ENCODE results near the gene BACH2.
"Not testable (repeated sequence)": the region's sequence is repeated elsewhere in the genome, so short reads cannot be mapped to it uniquely, and the experiment has no call there.

The BACH2 gene

DNA sequence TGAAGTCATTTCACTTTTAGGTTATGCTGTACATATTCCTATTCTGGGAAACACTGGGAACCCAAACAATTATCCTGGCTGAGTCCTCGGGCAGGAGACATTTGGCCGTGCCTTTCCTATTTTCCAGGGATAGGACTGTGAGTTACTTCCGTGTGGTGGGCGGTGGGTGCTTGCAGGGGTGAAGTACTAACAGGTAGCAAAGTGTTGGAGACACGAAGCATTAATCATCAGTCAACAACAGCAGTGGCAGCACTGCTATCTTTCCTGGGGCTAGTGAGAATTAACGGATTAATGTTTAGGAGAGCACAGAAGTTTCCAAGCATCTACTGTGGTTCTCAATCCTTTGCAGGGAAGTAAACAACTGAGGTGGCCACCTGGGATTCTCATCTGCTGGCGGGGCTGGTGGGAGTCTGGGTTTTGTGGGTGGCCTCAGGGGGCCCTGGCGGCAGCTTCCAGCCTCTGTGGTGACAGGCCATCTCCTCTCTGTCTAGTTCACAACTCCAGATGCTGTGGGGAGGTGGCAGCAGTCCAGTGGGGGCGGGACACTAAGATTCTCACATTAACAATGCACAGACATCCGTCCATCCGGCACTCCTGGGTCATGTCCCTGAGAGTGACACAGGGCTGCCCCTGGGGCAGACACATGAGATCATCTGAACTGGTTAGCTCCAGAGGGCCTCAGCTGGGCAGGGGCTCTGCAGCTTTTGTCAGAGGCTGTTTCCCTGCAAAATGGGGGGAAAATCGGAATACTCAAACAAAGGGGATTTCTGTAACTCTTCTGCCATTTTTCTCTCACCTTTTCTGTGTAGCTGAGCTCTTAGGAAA lies 311.5 kb downstream of the BACH2 start:
- DNase-seq = no peak

DNA sequence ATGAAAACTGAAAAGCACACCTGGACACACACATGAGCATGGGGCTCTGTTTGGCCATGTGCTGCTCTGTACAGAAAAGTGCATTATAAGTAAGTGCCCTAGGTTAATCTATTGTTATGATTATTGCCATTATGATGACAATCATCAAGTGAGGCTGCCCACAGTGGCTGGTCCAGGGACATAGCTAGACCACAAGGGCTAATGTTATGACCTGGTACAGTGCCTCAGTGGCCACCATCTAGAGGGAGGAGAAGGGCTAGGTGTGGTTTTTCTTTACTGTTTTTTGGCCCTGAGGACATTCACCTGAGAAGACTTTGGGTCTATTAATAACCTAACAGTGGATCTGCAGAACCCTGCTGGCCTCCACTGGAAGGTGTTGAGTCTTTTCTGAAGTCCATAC lies 316.3 kb downstream of the BACH2 start:
- DNase-seq = no peak

DNA sequence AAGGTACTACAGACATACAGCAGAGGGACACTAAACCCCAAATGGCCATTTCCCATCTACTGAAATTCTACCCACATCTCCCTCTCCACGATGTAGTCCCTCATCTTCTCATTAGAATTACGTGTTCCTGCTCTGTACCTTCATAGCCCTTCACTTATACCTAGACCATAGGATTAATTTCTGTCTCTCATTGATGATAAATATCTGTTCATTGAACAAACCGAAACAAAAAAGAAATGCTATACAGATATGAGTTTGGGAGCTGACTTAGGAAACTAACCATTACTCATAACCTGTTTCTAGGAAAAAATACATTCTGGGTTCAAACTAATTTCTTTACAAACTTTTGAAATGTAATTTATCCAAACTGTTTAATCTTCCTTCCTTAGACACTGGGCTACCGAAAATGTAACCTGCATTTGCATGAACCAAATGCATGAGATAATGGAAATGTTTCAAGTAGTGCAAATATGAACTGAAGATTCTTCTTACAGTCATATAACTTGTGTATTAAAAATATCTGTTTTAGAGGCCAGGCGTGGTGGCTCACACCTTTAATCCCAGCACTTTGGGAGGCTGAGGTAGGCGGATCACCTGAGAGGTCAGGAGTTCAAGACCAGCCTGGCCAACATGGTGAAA lies 317.0 kb downstream of the BACH2 start:
- no peak for DNase-seq

DNA sequence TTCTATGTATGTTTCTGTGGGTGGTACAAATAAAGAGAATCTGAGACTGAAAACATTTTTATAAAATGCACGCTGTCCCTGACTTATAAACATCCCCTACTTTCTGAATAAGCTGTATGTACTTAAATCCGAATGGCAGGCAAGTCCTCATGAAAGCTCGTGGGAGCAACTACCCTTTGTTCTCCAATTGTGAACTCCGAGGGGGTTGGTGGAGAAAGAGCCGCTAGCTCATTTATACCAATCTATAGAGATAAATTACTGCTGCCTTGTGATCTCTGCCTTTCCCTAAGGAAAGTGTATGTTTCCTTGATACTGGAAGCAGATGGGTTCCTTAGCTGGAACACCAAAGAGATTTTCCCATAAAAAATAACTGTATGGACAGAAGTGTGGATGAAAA lies 317.9 kb downstream of the BACH2 start:
- no peak for DNase-seq

DNA sequence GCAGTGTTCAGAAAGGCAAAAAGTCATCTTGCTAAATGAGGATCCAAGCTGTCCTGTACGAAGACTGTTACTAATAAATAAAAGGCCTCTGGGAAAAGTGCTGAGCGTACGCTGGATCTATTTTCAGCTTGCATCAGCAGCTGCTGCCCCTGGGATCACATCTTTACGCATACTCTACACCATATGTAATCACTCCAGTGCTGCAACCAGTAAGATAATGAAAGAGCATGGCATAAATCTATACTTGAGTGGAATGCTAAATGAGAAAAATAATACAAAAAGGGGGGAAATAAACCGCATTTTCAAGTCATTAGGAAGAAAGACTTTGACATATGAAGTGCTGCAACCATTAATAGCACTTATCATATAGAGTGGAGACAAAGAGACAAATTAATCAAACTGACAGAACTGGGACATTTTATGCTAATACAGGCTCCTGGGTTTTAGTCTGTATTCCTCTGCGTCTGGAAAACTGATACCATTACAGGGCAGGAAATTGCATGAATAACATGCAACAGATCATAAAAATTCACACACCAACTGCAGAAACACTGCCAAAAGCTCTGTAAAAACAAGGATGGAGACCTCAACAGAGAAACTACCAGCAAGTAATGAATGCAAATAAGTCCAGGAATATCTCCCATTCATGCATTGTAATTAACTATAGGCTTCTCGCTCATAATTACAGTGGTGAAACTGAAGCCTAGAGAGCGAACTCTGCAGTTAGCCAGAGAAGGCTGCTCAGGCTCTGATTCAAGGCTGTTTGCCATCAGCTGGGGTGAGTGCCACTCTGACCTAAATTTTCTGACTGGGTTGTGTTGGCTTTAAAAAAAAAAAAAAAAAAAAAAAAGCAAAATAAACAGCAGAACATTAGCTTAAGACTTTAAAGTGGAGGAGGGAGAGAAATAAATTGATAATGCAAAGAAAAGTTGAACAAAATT lies 318.6 kb downstream of the BACH2 start:
- DNase-seq = peak; percentile 92

DNA sequence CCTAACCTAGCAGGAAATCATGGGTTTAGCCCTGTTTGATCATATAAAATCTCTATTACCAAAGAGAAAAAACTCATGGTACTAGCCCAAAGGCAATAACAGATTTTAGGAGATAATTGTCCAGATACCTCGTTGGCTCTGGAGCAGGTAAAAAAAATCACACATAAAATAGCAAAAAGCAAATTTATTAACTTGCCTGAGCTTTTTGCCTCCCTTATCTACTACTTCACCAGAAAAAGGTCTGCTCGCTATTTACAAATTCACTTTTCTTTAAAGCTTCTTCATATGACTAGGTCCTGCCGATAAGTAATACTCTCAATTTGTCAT lies 320.0 kb downstream of the BACH2 start:
- peak; percentile 46 for DNase-seq

DNA sequence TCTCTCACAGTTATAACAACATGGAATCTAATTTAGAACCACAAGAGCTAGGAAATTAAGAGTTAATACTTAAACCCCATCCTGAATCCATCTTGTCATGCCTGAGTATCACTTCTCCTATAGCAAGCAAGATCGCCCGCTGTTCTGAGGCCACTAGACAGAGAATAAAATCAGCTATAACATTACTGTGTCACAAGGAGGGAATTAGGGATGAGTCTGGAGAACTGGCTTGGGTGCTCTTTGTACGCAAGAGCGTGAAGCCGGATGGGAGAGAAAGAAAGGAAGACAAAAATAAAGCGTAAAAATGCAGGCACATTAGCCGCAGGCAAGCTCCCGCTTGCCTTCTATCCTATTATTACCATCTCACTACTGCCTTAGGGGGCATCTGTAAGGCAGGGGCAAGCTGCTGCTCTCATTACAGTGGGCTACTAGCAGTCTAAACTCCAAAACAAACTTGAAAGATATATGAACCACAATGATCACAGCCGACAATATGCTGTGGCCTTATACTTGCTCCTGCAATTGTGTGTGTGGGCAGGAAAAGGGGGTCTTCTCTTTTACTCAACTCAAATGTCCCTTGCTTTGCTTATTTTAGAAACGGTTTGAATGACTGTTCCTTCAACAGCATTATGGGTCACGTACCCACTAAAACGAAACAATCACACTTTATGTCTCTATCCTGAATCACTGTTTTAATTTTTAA lies 320.5 kb downstream of the BACH2 start:
- peak; percentile 67 for DNase-seq

DNA sequence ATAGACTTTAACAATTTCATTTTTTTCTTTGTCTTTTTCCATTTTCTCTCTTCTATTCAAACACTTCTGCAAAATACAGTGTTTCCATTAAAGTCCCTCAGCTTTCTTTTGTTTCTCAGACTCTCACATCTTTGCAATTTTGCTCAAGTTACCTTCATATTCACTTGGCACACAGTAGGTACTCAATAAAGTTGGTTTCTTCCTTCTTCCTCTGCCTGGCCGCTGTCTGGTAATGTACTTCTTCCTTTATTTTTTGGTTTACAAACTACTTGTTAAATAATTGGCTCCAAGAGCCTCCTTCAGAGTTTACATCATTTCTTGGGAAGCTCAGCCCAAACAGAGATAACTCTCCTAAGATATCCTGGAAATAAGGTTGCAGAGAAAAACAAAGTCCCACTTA lies 321.3 kb downstream of the BACH2 start:
- DNase-seq = no peak

DNA sequence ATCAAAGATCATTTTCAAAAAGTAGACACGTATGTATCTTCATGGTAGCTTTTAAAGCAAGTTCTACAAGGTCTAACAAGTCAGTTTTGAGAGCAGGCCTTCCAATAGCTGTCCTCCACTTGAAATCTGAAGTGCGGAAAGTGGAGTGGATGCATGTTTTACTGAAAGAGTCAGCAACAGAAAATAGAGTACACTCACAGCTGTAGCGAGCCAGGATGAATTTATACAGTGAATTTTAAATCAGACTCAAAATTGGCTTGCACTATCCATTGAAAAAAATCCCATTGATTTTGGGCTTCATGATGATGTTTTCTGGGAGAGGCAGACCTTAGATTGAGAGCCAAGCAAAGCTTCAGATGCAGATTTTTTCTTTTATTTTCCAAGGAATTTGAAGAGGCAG lies 321.8 kb downstream of the BACH2 start:
- peak; percentile 93 for DNase-seq

DNA sequence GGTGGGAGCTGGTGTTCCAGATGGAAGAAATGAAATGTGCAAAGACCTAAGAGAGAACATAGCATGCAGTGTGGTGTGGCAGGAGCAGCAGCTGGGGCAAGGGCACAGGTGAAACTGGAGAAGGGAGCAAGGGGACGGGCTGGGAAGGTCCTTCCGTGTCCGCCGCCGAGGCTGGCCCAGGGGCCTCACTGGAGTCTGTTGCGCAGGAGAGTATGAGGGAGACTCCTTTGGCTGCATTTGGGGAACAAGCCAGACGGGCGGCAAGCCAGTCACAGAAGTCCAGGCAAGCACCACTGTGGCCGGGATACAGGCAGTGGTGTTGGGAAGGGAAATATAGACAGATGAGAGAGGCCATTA lies 324.6 kb downstream of the BACH2 start:
- DNase-seq = no peak

DNA sequence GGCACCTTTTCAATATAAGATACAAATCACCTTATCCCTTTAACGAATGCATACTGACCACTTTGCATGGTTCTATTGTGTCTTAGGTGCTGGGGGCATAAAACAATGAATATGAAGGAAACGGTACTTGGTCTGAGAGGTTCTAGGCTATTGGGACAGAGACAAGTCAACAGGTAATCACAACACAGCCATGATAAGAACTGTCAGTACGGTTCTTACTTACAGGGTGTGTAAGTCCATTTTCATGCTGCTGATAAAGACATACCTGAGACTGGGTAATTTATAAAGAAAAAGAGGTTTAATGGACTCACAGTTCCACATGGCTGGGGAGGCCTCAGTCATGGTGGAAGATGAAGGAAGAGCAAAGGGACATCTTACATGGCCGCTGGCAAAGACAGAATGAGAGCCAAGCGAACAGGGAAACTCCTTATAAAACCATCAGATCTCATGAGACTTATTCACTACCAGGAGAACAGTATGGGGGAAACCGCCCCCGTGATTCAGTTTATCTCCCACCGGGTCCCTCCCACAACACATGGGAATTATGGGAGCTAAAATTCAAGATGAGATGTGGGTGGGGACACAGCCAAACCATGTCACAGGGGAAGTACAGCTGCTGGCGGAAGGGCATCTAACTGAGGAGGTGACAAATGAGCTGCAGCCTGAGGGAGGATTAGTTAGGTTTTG lies 325.2 kb downstream of the BACH2 start:
- not testable (repeated sequence) for DNase-seq

DNA sequence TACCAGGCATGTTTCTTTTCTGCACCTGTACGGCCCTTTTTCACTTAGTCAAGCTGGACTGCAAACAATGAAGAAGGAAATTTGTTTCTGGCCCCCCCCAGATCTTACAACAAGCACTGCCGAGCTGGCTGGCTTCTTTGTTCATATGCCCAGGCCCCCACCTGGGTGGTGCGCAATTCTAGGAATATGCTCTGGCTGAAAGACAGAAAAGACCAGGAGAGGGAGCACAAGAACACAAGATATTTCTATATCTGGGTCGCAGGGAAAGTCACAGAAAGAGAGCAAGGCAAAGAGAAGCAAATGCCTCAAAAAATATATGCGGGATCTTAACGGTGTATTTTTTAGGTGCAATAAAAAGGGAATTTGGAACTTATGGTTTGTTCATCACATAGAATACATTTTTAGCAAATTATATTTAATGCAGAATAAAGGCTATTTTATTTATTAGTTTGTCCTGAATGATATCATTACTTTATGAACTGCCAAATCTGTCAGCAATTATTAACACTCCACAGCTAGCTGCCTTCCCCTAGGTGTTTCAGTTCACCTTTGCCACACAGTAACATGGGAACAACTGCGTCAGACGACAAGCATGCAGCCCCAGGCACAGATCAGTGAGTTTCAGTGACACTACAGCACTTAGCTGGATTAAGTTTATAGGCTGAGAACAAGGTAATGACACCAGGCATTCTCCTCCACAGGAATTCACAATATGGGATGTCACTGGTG lies 325.9 kb downstream of the BACH2 start:
- peak; percentile 63 for DNase-seq

DNA sequence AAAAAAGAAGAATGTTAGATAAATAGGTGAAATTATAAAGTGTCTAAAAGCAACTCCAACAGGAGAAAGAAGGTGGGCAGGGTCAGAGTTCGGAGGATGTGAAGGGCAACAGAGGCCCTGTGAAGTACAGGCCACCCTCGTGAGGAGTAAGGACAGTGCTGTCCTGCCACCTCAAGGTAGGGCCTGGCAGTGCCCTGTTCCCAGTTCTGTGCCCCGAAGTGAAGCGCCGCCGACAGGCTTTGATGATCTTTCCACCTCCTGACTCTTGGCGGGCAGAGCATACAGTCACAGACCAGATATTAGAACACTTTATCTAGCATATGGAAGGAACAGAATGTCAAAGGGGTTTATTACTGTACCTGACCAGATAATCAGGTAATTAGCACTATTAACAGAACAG lies 326.6 kb downstream of the BACH2 start:
- no peak for DNase-seq

DNA sequence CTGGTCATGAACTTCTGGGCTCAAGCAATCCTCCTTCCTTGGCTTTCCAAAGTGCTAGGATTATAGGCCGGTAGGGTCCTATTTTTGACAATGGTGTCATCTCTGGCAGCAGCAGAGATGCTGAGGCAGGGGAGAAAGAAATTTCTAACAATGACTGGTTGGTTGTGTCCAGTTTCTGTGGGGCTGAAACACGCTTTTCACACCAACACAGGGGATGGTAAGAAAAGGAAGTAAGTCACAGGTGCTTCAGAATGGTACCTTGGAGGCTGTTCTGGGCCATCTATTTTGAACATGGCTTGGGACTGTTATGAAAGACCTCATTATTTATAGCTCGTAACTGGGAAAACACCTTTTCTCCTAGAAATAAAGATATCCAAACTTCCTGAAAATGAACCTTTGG lies 329.7 kb downstream of the BACH2 start:
- DNase-seq = no peak

DNA sequence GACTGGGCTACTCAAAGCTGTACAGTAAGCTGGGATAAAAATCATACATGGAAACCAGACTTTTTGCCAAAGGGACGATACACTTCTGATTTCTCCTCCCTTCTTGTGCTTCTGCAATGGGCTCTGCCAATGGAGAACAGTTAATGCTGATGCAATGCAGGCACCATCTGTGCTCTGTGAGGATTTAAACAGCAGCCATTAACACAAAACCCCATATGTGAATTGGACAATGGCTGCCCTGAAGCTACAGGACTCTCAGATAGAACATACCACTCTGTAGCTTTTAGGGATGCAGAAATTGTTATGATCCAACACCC lies 330.5 kb downstream of the BACH2 start:
- no peak for DNase-seq

DNA sequence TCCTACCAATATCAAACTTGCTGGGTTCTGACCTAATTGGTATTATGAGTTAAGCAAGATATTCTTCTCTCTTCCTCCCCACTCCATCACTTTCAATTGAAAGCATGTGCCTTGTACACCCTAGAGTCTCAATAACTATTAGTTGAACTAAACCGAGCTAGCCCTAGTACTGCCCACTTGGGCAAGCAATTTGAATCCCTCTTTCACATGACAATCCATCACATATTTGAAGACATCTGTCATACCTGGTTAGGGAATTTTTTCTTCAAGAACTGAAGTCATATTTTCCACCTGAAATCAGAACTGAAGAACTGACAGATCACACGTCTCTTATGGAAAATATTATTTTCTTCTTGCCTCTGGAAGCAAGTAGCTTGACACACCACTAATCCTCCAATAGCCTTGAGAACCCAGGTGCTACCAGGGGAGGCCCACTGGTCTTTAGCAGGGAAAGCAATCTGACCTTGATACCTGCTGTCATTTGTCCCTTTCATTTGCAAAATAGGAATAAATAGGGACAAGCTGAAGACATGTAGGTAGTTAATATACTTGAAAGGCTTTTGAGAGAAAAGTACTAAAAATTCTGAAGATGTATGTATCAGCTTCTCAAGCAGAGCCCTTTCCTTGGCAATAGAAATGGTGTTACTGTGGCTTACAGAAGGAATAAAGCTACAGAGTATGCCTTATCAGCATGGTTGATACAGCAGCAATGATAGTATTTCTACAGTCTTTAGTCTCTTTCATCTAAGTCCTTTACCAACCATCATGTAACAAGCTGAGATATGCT lies 331.0 kb downstream of the BACH2 start:
- no peak for DNase-seq

DNA sequence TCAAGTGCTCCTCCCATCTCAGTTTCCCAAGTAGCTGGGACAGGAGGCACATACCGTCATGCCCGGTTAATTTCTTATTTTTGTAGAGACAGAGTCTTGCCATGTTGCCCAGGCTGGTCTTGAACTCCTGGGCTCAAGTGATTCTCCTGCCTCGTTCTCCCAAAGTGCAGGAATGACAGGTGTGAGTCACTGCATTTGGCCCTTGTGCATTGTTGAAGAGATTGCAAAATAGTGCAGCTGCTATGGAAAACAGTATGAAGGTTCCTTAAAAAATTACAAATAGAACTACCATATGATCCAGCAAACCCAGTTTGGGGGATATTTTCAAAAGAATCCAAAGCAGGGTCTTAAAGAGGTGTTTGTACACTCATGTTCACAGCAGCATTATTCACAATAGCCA lies 333.3 kb downstream of the BACH2 start:
- no peak for DNase-seq

DNA sequence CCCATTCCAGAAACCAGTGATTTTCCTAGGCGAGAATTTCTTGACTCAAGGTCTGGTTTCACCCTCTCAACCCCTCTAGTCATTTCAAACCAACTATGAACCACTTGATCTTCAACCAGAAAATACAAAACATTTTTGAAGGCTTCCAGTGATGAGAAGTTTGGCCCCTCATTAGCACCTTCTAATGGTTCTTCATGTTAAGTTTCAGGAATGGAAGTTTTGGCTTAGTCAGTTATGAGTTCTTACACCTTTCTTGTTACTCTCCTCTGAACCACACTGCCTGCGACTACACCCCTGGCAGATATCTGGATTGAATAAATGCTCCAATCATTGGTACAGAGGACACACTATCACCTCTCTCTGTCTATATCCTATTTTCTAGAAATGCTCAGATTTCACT lies 335.2 kb downstream of the BACH2 start:
- no peak for DNase-seq

DNA sequence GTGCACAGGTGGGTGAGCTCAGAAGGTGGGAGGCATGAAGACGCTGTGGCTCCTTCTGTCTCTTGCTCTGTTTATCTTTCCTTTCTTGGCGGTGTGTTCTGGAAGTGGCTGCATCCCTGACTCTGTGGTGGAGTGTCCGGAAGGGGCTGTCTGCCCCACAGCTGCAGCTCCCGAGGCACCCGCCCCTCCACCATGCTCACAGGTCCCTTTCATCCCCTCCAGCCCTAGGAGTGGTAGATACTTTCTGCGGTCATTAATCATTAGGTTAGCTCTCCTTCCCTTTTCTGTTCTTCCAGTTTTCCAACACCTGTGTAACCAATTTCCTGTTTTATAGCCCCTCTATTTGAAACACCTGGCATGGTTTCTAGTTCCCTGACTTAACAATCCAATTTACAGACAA lies 336.8 kb downstream of the BACH2 start:
- DNase-seq = no peak

DNA sequence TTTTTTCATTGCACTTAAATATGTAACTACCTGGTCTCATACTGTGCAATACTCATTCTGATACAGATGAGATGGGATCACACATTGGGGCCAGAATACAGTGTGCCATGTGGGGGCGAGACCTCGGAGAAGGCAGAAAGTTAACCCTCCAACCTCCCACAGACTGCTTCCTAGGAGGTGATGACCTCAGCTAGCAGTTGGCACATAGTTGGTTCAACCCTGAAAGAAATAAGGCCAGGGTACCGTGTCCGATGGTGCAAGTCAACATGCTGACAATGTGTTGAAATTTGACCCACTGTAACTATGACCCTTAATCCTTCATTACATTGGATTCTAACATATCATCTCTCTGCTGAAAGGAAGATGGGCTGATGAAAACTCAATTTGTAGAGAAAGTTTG lies 340.5 kb downstream of the BACH2 start:
- no peak for DNase-seq

DNA sequence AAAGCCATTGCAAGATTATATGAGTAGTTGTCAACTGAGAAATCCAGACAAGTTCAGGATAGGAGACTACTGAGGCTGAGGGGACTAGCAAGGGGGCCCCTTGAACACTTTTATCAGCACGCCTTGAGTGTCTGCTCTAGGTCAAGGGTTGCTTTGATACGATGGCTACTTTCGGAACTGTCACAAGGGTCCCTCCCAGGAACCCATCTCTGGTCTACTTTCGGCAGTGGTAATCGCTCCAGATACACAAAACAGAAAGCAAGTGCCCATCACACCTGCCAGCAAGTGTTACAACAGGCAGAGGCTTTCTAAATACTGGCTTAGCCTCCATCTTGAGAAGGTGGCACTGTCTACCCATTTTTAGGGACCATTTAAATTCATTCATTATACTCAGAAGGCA lies 341.3 kb downstream of the BACH2 start:
- DNase-seq = no peak
